Measurements from ENCODE around the gene UBASH3A.
"Not testable (repeated sequence)": the region's sequence is repeated elsewhere in the genome, so short reads cannot be mapped to it uniquely, and the experiment has no call there.

UBASH3A gene

DNA sequence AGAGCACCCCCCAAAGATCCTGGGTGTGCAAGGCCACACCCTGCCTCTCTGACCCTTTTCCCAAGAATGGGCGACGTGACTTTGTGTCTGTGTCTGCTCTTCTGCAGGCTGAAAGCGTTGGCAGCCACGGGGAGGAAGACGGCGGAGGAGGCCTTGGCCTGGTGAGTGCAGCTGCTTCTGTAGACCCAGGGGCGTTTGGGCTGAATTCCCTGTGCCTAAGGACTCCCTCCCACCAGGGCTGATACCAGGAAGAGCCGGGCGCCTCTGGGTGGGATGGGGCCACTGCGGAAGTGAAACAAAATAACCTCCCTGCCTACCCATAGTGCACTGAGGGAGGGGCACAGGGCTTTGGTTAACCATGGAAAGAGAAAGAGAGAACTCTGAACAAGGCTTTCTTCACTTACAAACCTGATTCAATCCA, 2.5 kb downstream of the UBASH3A start:
- H3K27ac ChIP-seq = peak overlapping the region in 13 of 21 experiments; percentile 1 to 89 (median 60)
- H3K4me3 ChIP-seq = peak overlapping the region; percentile 2 to 34 (median 12)

DNA sequence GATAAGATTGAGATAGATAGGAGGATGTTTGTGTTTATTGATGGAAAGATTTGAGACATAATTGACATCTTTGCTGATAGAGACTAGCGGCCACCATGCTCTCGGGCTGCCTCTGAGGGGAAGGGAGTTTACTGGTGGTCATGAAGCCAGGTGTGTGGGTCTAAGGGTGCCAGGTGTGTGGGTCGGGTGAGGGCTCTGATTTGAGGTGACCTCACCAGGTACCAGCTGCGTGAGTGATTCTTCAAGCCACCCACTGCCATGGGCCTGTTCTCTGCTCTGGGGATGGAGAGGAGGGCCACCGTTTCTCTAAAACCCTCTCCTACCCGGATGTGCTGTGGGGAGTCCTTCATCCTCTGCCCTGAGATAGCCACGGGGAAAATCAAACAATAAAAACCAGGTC, 3.2 kb downstream of the UBASH3A start:
- Histone ChIP-seq H3K27ac (peak overlapping the region in 9 of 21 experiments; percentile 7 to 89 (median 40)), H3K4me3 (peak overlapping the region in 1 of 7 experiments; percentile 34)

DNA sequence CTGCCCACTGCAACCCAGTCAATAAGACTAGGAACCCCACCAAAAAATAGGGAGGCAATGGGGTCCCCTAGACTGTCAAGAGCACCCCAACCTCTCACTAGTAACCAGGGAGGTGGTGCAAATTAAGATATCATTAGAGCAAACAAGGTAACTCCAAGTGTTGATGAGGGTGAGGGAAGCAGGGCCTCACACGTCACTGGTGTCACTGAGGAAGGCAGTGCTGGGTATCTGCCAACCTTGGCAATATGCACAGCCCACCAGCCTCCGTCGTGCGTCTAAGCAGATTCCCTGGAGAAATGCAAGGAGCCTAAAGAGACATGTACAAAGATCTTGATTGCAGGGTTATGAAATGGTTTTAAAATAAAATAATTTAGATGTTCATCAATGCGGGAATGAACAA, 3.8 kb downstream of the UBASH3A start:
- H3K27ac ChIP-seq = peak overlapping the region in 7 of 21 experiments; percentile 7 to 89 (median 72)
- no peak overlapping the region for H3K4me3 ChIP-seq

DNA sequence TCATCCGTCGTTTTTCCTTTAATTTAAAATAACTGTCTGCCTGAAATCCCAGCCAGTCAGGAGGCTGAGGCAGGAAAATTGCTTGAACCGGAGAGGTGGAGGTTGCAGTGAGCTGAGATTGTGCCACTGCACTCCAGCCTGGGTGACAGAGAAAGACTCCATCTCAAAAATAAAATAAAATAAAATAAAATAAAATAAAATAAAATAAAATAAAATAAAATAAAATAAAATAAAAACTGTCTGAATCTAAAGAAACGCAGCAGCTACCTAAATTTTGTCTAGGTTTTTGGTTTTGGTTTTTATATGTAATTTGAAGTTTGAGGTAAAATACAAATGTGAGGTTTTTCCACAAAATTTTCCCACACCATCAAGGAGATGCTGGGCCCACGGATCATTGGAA, 5.0 kb downstream of the UBASH3A start:
- H3K4me3 ChIP-seq = not testable (repeated sequence)
- peak overlapping the region in 1 of 21 experiments; percentile 42 for H3K27ac ChIP-seq

DNA sequence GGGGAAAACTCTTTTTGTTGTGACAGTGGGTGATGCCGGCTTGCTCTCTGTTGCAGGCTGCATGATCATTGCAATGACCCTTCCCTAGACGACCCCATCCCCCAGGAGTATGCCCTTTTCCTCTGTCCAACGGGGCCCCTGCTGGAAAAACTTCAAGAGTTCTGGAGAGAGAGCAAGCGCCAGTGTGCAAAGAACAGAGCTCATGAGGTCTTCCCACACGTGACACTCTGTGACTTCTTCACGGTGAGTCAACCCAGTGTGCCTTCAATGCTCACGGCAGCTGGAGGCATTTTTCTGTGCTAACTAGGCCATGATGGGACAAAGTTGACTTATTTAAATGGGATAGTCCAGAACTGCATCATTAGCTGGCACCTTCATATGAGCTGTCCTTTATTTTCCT, 5.7 kb downstream of the UBASH3A start:
- Histone ChIP-seq H3K27ac (peak overlapping the region in 1 of 21 experiments; percentile 42), H3K4me3 (no peak overlapping the region)

DNA sequence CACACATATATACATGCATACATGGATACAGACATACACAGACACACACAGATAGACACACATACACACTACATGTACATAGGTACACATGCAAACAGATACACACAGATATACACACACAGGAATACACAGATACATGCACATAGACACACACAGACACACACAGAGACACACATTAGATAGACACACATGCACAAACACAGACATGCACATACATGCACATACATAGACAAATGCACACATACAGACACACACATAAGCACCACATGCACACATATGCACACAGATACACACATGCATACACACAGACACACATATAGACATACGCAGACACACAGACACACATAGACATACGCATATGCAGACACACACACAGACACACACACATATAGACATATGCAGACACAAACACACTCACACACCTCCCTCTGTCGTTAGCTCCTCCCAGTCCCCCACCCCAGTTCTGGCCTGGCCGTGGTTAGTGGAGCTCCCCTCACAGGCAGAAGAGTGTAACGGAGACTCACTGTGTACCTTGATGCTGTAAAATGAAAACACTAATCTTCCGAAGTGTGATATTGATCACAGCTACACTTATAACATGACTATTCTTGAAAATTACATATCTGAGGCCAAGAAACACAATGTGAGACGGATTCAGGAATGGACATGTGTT, 7.6 kb downstream of the UBASH3A start:
- Histone ChIP-seq H3K4me3 (no peak overlapping the region), H3K27ac (peak overlapping the region in 3 of 21 experiments; percentile 56 to 62 (median 57))

DNA sequence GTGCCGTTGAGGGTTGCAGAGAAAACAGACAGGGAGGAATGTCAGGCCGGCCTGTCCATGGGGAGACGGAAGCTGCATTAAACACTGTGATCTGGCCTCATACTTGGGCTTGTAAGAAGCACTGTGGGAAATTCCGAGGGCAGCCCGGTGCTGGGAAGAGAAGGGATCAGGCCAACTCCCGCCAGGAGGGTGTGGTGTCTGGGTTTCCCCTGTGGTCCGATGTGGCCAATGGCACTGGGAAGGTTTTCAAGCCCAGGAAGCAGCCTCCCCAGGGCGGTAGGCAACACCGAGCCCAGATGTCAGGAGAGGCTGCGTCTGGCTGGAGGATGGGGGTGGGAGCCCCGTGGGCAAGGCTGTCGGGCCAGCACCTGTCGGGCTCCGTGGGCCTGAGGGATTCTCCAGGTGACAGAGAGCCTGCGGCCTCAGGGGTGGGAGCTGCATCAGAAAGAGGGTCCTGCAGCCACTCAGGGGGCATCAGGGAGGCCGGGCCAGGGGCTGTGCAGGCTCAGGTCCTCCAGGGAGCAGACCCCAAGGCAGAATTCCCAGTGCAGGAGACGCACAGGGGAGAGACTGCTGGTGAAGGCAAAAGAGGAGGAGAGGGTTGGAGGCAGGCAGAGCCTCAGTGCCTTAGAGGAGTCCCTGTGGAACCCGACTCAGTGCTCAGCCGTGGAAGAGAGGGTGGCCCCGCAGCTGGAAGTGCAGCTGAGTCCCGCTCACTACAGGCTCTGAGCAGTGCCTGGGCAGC, 8.4 kb downstream of the UBASH3A start:
- peak overlapping the region in 3 of 21 experiments; percentile 56 to 62 (median 57) for H3K27ac ChIP-seq
- H3K4me3 ChIP-seq = no peak overlapping the region

DNA sequence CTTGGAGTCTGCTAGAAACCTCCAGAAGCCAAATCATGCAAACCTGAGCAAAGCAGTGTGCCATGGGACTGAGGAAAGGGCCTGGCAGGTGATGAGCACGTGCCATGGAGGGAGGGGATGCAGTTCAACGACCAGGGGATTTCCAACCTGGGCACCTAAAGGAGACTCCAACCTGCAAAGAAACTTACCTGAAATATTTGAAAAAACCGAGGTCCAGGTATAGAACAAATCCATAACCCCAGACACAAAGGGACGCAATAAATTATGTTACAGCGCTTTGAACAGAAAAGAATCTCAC, 8.9 kb downstream of the UBASH3A start:
- Histone ChIP-seq H3K27ac (peak overlapping the region in 3 of 21 experiments; percentile 56 to 62 (median 57)), H3K4me3 (no peak overlapping the region)

DNA sequence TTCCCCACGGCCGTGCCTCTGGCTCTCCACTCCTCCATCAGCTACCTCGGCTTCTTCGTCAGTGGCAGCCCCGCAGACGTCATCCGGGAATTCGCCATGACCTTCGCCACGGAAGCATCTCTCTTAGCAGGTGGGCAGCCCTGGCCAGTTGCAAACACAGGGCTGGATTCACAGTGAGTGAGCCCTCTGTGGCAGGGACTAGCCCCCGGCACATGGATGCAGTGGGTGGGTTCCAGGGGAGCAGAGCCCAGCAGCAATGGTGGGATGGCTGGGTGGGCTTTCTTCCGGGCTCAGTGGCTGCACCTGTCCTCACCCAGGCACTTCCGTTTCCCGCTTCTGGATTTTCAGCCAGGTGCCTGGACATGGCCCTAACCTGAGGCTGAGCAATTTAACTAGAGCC, 9.4 kb downstream of the UBASH3A start:
- Histone ChIP-seq H3K27ac (peak overlapping the region in 2 of 21 experiments; percentile 6 to 83), H3K4me3 (no peak overlapping the region)

DNA sequence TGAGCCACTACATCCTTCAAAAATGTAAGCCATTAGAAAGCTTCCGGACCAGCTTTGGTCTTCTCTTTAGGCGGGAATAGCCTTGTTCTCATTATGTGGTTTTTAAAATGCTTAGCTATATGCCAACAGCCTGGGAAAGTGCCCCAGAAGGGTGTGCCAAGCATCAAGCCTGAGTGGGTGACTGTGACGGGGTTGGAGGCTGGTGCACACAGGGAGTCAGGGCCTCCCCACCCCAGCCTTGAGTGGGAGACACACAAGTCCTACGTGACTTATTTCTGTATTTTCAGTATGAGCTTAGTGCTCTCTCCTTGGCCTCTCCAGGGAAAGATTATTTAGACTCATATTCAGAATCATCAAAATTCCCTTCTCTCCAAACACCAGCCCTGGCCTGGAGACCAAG, 9.8 kb downstream of the UBASH3A start:
- peak overlapping the region in 2 of 21 experiments; percentile 52 to 83 for H3K27ac ChIP-seq
- H3K4me3 ChIP-seq = no peak overlapping the region

DNA sequence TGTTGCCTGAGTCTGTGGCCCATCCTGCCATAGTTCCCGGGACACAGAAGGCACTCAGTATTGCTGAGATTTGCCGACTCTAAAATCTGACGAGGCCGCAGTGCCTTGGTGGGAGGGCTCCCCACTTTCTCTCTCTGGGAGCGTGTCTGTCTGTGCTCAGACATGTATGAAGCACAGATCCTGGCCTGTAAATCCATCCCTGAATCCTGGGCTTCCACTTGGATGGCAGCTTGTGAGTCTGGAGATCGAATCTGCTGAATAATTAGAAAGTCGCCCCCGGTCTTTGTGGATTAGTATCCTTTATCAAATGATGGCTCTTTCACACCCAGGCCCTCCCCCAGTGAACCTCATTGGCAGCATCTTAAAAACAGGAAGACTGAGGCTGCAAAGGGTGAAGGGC, 10.4 kb downstream of the UBASH3A start:
- H3K27ac ChIP-seq = peak overlapping the region in 5 of 21 experiments; percentile 5 to 83 (median 29)
- no peak overlapping the region for H3K4me3 ChIP-seq

DNA sequence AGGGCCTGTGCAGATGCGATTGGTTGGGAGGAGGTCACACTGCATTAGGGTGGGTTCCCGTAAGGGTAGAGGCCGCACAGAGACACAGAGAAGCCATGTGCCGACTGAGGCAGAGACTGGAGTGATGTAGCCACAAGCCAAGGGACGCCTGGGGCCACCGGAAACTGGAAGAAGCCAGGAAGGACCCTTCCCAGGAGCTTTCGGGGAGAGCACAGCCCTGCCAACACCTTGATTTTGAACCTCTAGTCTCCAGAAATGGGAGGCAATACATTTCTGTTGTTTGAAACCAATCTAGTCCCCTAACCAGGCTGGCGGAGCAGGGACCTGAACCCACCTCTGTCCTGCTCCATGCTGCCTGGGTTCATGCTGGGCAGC, 10.8 kb downstream of the UBASH3A start:
- Histone ChIP-seq H3K4me3 (no peak overlapping the region), H3K27ac (peak overlapping the region in 8 of 21 experiments; percentile 5 to 83 (median 37))

DNA sequence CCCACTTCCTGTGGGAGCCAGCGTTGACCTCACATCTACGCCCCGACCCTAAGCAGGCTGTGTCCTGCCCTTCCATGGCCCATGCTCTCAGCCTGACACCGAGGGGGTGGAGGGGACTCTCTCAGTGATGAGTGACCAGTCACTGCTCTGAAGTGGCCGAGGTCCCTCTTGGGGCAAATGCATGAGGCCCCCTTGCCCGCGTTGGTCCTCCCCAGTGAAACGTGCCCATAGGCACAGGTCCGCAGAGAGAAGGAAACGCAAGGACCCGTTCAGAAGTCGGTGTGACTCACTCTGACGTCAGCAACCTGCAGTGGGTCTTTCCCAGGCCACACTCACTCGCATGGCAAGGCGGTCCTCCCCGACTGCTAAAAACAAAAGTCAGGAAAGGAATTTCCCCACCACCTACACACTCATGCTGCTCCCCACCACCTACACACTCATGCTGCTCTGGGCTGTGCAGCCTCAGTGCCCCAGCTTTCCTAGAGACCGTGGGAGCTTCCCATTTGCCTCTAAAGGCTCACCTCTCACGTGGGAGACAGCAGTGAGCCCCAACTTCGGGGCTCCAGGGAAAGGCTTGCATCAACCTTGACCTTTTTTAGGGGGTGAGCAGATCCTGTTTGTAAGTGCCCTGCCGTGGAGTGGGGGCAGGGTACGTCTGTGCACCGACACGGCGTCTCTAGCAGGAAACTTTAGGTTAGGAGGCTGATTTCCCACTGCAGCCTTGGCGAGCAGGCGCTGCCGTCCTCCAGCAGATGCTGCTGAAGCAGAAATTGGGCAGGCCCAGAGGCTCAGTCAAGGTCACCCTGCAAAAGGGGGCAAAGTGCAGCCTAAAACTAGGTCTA, 11.4 kb downstream of the UBASH3A start:
- no peak overlapping the region for H3K4me3 ChIP-seq
- H3K27ac ChIP-seq = peak overlapping the region in 8 of 21 experiments; percentile 11 to 83 (median 40)

DNA sequence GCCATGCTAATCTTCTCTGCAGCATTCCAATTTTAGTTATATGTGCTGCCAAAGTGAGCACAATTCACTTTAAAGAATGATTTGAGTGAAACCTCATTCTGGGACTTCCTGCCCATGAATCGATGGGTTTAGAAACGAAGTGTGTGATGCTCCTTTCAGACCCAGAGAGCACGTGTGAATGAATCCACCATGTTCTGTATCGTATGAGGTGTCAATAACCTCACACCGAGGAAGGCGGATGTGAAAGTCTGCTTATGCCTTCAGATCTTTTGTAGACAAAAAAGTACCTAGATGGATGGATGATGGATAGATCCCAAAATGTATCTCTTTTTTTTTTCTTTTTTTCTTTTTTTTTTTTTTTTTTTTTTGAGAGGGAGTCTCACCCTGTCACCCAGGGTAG, 13.8 kb downstream of the UBASH3A start:
- no peak overlapping the region for H3K4me3 ChIP-seq
- H3K27ac ChIP-seq = no peak overlapping the region

DNA sequence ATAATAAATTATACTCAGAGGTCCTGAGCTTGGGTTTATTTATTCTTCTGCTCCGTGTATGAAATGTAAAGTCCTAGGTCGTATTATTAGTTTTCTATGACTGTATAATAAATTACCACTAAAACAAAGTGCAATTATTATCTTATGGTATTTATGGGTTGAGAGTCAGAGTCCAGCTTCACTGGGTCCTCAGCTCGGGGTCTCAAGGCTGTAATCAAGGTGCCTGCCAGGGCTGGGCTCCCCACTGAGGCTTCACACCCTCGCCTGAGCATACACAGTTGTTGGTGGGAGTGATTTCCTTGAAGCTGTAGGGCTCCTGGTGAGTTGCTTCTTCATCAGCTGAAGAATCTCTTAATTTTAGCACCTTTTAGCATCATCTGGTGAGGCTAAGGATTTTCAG, 15.2 kb downstream of the UBASH3A start:
- H3K27ac ChIP-seq = no peak overlapping the region
- H3K4me3 ChIP-seq = no peak overlapping the region

DNA sequence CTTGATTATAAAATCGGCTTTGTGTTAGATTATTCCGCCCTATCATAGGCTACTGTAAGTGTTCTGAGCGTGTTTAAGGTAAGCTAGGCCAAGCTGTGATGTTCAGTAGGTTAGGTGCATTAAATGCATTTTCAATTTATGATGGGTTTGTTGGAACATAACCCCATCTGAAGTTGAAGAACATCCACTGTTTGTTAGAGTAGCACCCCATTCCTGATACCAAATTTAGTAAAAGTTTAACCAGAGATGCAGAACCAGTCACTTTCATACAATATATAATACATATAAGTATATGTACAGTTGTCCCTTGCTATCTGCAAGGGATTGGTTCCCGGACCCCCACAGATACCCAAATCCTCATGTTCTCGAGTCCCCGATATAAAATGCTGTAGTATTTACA, 16.1 kb downstream of the UBASH3A start:
- no peak overlapping the region for H3K4me3 ChIP-seq
- no peak overlapping the region for H3K27ac ChIP-seq

DNA sequence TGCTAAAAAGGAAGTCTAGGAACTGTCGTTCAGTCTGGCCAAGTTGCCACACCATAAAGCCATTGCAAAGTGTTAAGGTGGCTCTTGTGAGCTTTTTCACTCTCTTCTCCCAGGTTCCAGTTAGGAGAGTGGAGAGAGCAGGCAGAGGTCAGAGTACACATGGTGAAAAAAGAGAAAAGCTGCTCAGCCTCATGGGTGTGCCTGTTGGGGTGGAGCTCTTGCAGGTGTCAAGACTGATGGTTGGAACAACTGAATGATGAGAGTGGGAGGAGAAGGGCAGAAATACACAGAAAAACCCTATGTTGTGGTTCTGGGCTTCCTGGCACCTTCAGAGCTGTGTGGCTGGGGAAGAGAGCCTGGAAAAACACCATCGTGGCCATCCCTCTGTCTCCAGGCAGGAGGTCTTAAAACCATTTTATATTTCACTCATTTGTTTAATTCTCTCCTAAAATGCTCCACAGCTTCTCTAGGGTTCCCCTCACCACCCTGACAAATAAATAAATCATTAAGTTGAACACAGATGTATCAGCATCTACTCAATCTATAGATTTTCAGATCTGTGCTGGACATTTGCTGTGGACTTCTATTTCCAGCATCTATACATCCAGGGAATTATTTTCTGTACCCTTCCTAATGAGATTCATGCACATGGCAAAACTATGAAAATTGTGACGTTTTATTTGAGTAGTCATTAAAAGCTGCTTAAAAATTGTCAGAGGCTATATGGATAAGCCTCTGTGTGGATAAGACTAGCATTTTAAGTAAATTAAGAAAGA, 17.5 kb downstream of the UBASH3A start:
- Histone ChIP-seq H3K4me3 (no peak overlapping the region), H3K27ac (peak overlapping the region in 1 of 21 experiments; percentile 17)

DNA sequence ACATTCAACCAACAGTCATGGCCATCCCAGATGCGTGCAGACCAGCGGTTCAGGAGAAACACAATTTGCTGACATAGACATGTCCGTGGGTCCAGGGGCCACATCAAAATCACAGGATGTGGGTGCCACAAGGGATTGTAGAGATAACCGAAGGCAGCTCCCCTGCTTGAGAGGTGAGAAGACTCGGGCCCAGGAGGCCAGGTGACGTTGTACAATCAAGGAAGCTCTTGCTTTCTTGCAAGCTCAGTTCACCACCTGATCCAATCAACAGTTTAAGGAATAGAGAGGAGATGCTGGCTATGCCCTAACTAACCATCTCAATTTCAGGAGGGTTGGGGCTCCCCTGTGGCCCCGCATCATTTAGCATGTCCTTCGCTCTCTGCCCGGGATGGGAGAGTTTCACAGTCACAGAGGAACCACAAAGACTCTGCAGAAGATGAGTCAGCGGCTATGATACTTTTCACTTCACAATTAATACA, 19.5 kb downstream of the UBASH3A start:
- peak overlapping the region in 2 of 21 experiments; percentile 6 to 80 for H3K27ac ChIP-seq
- no peak overlapping the region for H3K4me3 ChIP-seq

DNA sequence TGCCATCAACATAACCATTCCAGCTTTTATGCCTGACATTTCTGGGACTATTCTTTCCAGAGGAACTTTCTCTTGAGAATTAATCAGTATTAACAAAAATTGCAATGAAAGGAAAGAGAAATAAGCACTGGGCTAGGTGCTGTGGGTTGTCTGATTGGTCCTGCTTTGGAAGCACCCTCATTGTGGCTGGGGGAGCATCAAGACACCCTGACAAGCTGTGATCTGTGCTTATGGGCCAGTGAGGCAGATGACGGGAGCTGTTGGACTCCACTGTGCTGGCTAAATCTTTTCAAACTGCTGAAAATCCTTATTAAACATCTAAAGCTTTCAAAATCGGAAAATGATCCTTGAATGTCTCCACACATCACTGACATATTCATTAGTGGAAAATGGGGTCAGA, 20.0 kb downstream of the UBASH3A start:
- Histone ChIP-seq H3K27ac (peak overlapping the region in 2 of 21 experiments; percentile 55 to 80), H3K4me3 (no peak overlapping the region)

Measured in skin epidermis (tissue), 12 donors.